MM.1S (cell line): Measurements from ENCODE around the gene GAREM1.
"Not testable (repeated sequence)": the region's sequence is repeated elsewhere in the genome, so short reads cannot be mapped to it uniquely, and the experiment has no call there.

Source experiments
- DNase-seq: peaks from one replicate; pipeline ENCODE4 v3.0.0-alpha.2; 2015
- H2AFZ ChIP-seq: fragments of 300-600 bp; sonication (generic); 2 replicates; pipeline ENCODE4 v1.6.0; 2016; ENCODE audit warnings: antibody characterized with exemption, low read length
- H3F3A ChIP-seq: fragments of 300-600 bp; sonication (generic); 2 replicates; pipeline ENCODE4 v1.6.1; 2016; ENCODE audit warnings: mild to moderate bottlenecking, antibody characterized with exemption, low read length, moderate library complexity, mixed read lengths; ENCODE audit not compliant: insufficient read depth
- H3K27ac ChIP-seq: fragments of 300-600 bp; sonication (generic); 2 replicates; pipeline ENCODE4 v1.5.1; 2016; ENCODE audit warnings: mild to moderate bottlenecking, low read length
- H3K27me3 ChIP-seq: fragments of 300-600 bp; sonication (generic); replicated peaks from 2 replicates; pipeline ENCODE4 v1.6.0; 2016; ENCODE audit warnings: low read length; ENCODE audit not compliant: insufficient read depth
- H3K36me3 ChIP-seq: fragments of 300-600 bp; sonication (generic); replicated peaks from 2 replicates; pipeline ENCODE4 v1.6.1; 2016; ENCODE audit warnings: mild to moderate bottlenecking, low read length, mixed read lengths; ENCODE audit not compliant: insufficient read depth
- H3K4me1 ChIP-seq: fragments of 300-600 bp; sonication (generic); 2 replicates; pipeline ENCODE4 v1.6.1; 2016; ENCODE audit warnings: low read length, mixed read lengths
- H3K4me2 ChIP-seq: fragments of 300-600 bp; sonication (generic); 2 replicates; pipeline ENCODE4 v1.6.0; 2016; ENCODE audit warnings: low read depth, low read length
- H3K4me3 ChIP-seq: fragments of 300-600 bp; sonication (generic); 2 replicates; pipeline ENCODE4 v1.5.1; 2016; ENCODE audit warnings: low read length, mixed read lengths
- H3K79me2 ChIP-seq: fragments of 300-600 bp; sonication (generic); 2 replicates; pipeline ENCODE4 v1.6.1; 2016; ENCODE audit warnings: mixed run types, low read length, mixed read lengths
- H3K9ac ChIP-seq: fragments of 300-600 bp; sonication (generic); 2 replicates; pipeline ENCODE4 v1.6.1; 2016; ENCODE audit warnings: low read length, mixed read lengths
- H3K9me2 ChIP-seq: fragments of 300-600 bp; sonication (generic); replicated peaks from 2 replicates; pipeline ENCODE4 v1.6.1; 2016; ENCODE audit warnings: mild to moderate bottlenecking, low read length, mixed read lengths; ENCODE audit not compliant: insufficient read depth
- H3K9me3 ChIP-seq: fragments of 300-600 bp; sonication (generic); replicated peaks from 2 replicates; pipeline ENCODE4 v1.6.1; 2016; ENCODE audit warnings: mild to moderate bottlenecking, low read length, mixed read lengths; ENCODE audit not compliant: insufficient read depth
- H4K20me1 ChIP-seq: fragments of 300-600 bp; sonication (generic); 2 replicates; pipeline ENCODE4 v1.6.1; 2016; ENCODE audit warnings: mild to moderate bottlenecking, low read length, moderate library complexity, mixed read lengths; ENCODE audit not compliant: insufficient read depth
- CTCF ChIP-seq: fragments of 300-600 bp; sonication (generic); IDR thresholded peaks from 2 replicates; pipeline ENCODE4 v1.5.1; 2016; ENCODE audit warnings: antibody characterized with exemption, low read length, mixed read lengths
- EZH2 ChIP-seq: fragments of 300-600 bp; sonication (generic); optimal IDR thresholded peaks from 2 replicates; pipeline ENCODE3; 2017; ENCODE audit warnings: low read depth, mild to moderate bottlenecking, antibody characterized with exemption, low read length, mixed read lengths
- EZH2phosphoT487 ChIP-seq: fragments of 300-600 bp; sonication (generic); IDR thresholded peaks from 2 replicates; pipeline ENCODE4 v1.6.1; 2018; ENCODE audit warnings: antibody characterized with exemption, low read length

The GAREM1 gene

GRCh38 chr18:32343634-32344033, 127.0 kb downstream of the GAREM1 start:
- H3K36me3 ChIP-seq = no peaks in the 10 kb centered on the region
- H3K9ac ChIP-seq = no peak overlapping the region
- H3K27me3 ChIP-seq = no peaks in the 10 kb centered on the region
- H3K27ac ChIP-seq = no peak overlapping the region
- H3K4me3 ChIP-seq = no peak overlapping the region
- H3F3A ChIP-seq = no peaks in the 10 kb centered on the region
- no peak for TF ChIP-seq CTCF
- no peak for TF ChIP-seq EZH2
- H3K4me2 ChIP-seq = no peak overlapping the region
- H2AFZ ChIP-seq = no peak overlapping the region
- H4K20me1 ChIP-seq = no peaks in the 10 kb centered on the region
- no peaks in the 10 kb centered on the region for H3K9me3 ChIP-seq
- no peaks in the 10 kb centered on the region for H3K4me1 ChIP-seq
- DNase-seq = no peak
- no peaks in the 10 kb centered on the region for H3K79me2 ChIP-seq
- H3K9me2 ChIP-seq = no peaks in the 10 kb centered on the region

- H3K9me2 ChIP-seq, H3K36me3 ChIP-seq, H3K9me3 ChIP-seq, H3K27me3 ChIP-seq, H2AFZ ChIP-seq, H3K27ac ChIP-seq, H3K4me2 ChIP-seq, H3K4me3 ChIP-seq, H3F3A ChIP-seq, H3K9ac ChIP-seq, H3K4me1 ChIP-seq, DNase-seq, H3K79me2 ChIP-seq, H4K20me1 ChIP-seq: not testable (repeated sequence)
Measured at GRCh38 chr18:32341112-32341511, 129.6 kb downstream of the GAREM1 start.

GRCh38 chr18:32339045-32339444, 131.6 kb downstream of the GAREM1 start:
- no peak overlapping the region for H3K4me3 ChIP-seq
- DNase-seq = no peak
- no peak overlapping the region for H3K9ac ChIP-seq
- no peaks in the 10 kb centered on the region for H3K9me2 ChIP-seq
- H3K27ac ChIP-seq = no peak overlapping the region
- TF ChIP-seq CTCF (no peak), EZH2 (no peak), EZH2phosphoT487 (no peak)
- H3F3A ChIP-seq = no peaks in the 10 kb centered on the region
- no peaks in the 10 kb centered on the region for H3K4me1 ChIP-seq
- no peaks in the 10 kb centered on the region for H3K36me3 ChIP-seq
- no peaks in the 10 kb centered on the region for H3K79me2 ChIP-seq
- no peaks in the 10 kb centered on the region for H4K20me1 ChIP-seq
- H3K4me2 ChIP-seq = no peak overlapping the region
- H3K27me3 ChIP-seq = no peaks in the 10 kb centered on the region
- no peaks in the 10 kb centered on the region for H3K9me3 ChIP-seq
- no peak overlapping the region for H2AFZ ChIP-seq

GRCh38 chr18:32337821-32338220, 132.9 kb downstream of the GAREM1 start:
- H3K4me1 ChIP-seq = no peaks in the 10 kb centered on the region
- no peak overlapping the region for H3K4me2 ChIP-seq
- no peak overlapping the region for H3K27ac ChIP-seq
- H3F3A ChIP-seq = no peaks in the 10 kb centered on the region
- H3K9ac ChIP-seq = no peak overlapping the region
- no peaks in the 10 kb centered on the region for H3K79me2 ChIP-seq
- no peaks in the 10 kb centered on the region for H3K9me3 ChIP-seq
- no peak for DNase-seq
- H3K27me3 ChIP-seq = no peaks in the 10 kb centered on the region
- TF ChIP-seq EZH2 = no peak
- no peaks in the 10 kb centered on the region for H3K36me3 ChIP-seq
- no peaks in the 10 kb centered on the region for H4K20me1 ChIP-seq
- H3K9me2 ChIP-seq = no peaks in the 10 kb centered on the region
- H2AFZ ChIP-seq = no peak overlapping the region
- H3K4me3 ChIP-seq = no peak overlapping the region
